GM19240 (cell line): ENCODE measurements around the gene MYL2.
"Not testable (repeated sequence)": the region's sequence is repeated elsewhere in the genome, so short reads cannot be mapped to it uniquely, and the experiment has no call there.

Experiments used
- DNase-seq: peaks from one replicate; pipeline ENCODE4 v3.0.0; 2011; ENCODE audit warnings: low spot score; ENCODE audit not compliant: insufficient read length

The MYL2 gene, protein sequence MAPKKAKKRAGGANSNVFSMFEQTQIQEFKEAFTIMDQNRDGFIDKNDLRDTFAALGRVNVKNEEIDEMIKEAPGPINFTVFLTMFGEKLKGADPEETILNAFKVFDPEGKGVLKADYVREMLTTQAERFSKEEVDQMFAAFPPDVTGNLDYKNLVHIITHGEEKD

DNA sequence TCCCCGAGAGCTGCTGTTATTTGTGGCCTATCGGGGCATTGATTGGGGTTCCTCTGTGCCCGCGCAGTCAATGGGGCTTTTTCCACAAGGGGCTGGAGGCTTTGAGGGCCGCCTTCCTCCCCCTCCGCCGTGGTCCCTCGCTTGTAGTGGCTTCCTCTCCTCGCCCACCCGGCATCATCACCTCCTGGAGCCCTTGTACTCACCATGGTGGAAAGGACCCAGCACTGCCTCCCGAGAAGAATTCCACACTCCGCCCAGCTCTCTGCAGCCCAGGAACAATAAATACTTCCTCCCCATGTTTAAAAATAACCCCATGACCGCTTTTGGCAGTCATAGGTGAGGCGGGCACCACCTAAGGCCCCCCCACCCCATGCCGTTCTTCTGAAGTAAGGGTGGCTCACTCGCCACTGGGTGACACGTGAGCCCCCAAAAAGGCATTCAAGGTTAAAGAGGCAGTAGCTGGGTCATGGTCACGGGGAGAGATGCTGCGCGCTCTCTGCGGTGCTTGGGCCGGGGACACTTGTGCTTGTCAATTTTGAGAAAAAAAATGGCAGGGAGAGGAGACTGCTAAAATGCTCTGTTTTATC lies at the start of gene MYL2:
MYL2 (minus strand) TSS at position 256 of the 587 bp plus-strand sequence; CDS start at position 206, 50 bp downstream.
- DNase-seq: no peak

DNA sequence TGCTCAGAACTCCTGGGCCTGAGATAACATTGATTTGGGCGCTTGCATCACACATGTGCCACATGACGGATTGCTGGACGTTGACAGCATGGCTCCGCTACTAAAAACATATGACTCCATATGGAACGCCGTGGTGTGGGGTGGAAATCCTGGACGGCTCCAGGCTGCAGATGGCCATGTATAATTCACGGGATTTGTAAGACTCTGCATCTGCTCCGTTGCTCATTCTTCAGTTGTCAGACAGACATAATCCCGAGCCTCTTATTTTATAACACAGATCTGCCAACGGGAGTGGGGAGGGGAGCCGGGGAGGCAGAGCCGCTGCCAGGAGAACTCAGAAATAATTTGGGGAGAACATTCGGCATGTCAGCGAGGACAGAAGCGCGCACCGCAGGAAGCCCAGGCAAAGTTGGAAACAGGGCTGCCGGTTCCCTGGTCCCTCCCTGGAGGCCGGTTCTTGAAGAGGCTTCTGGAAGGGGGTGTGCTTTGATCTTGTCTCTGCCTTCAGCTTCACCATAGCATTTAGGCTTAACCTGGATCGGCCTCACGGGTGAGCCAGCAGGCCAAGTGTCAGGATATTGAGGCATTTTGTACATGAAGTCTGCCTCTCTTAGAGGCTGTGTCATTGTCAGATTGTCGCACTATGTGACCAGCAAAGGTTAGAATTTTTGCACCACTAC lies 45.8 kb upstream of the MYL2 start:
- DNase-seq: no peak

DNA sequence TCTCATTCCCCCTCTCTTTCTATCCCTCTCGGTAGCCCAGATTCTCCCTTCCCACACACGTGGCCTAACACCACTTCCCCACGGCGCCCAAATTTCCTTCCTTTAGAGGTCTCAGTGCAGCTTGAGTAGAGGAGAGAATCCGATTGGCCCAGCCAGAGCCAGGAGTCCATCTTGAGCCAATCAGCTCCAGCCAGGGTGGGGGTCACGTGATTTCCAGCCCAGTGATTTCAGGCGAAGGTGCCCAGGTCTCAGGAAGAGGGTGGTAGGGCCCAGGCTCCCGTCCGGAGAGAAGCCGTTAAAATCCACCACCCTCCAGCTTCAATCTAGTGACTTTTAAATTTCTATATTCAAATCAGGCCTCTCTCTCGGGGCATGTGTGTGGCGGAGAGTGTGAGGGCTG lies 45.2 kb upstream of the MYL2 start:
- DNase-seq: no peak

DNA sequence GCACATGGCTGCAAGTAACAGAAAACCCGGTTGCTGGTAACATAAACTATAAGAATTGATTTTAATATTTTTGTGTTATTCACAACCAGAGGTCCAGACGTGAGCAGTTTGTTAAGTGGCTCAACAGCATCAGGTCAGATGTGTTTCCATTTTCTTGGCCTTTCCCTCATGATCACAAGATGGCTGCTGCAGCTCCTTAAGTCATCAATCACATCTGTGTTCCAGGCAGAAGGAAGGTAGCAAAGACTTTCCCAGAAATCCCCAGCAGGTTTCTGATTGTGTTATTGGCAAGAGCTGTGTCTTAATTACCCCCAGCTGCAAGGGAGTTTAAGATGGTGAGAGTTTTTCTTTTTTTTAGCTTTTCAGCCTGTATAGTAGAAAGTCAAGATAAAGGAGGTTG lies 40.4 kb upstream of the MYL2 start:
- DNase-seq: no peak

DNA sequence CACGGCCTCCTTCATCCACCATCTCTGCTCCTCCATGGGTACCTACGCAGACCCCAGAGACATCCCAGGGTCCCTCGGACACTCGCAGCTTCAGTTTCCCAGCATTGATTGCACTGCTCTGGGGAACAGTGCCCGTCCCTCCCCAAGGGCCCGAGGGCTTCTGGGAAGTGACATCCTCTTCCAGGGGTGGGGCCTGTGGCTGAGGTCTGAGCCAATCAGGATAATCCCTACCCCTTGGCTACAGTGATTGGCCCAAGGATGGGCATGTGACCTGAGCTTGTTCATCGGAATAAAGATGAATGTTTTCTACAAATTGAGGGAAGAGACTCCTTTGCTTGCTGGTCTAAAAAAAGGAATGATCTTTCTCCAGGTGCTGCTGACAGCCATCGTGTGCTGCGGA lies 37.3 kb upstream of the MYL2 start:
- DNase-seq: no peak

DNA sequence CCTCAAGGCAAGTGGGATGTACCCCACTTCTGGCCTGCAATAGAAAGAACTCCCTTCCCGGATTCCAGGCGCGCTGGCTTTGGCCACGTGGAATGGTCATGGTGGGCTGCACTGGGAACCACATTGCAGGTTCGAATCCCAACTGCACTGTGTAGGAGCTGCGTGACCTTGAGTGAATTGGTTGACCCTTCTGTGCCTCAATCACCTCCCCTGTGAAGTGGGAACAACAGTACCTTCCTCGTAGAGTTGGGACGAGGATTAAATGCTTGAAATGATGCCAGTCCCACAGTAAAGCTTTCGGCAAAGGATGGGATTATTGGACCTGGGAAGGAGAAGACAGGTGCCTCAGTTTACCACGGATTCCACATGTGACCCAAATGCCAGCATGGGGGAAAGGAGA lies 36.8 kb upstream of the MYL2 start:
- DNase-seq: no peak

DNA sequence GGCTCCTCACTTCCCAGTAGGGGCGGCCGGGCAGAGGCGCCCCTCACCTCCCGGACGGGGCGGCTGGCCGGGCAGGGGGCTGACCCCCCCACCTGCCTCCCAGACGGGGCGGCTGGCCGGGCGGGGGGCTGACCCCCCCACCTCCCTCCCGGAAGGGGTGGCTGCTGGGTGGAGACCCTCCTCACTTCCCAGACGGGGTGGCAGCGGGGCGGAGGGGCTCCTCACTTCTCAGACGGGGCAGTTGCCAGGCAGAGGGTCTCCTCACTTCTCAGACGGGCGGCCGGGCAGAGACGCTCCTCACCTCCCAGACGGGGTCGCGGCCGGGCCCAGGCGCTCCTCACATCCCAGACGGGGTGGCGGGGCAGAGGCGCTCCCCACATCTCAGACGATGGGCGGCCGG lies 30.5 kb upstream of the MYL2 start:
- not testable (repeated sequence) for DNase-seq

DNA sequence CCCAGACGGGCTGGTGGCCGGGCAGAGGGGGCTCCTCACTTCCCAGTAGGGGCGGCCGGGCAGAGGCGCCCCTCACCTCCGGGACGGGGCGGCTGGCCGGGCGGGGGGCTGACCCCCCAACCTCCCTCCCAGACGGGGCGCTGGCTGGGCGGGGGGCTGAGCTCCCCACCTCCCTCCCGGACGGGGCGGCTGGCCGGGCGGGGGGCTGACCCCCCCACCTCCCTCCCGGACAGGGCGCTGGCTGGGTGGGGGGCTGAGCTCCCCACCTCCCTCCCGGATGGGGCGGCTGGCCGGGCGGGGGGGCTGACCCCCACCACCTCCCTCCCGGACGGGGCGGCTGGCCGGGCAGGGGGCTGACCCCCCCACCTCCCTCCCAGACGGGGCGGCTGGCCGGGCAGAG lies 30.1 kb upstream of the MYL2 start:
- DNase-seq: not testable (repeated sequence)

DNA sequence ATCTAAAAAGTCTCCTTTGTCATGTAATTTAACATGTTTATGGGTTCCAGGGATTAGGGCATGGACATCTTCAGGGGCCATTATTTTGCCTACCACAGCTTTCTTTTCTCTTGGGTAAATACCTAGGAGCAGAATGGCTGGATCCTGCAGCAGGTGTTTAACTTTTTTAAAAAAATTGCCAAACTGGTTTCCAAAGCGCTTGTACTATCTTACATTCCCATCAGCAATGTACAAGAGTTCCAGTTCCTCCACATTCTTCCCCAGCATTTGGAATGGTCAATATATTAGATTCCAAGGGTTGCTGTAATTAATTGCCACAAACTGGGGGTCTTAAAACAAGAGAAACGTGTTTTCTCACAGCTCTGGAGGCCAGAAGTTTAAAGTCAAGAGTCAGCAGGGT lies 27.7 kb upstream of the MYL2 start:
- DNase-seq: no peak

DNA sequence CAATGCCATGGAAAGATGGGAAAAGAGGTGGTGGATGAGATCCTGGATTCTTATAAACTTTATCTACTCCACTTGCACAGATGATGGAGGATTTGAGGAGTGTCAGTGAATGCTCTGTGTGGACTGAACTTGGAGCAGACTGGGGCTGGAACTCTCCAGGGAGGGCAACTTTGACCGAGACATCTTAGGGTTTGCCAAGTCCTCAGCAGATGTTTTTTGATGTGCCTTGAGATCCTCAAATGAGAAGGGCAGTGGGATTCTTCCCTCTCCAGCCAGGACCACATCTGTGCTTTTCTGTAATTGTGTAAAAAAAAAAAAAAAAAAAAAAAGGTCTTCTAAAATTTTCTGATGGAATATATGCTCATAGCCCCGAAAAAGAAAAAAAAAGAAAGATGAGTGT lies 23.0 kb upstream of the MYL2 start:
- DNase-seq: no peak

DNA sequence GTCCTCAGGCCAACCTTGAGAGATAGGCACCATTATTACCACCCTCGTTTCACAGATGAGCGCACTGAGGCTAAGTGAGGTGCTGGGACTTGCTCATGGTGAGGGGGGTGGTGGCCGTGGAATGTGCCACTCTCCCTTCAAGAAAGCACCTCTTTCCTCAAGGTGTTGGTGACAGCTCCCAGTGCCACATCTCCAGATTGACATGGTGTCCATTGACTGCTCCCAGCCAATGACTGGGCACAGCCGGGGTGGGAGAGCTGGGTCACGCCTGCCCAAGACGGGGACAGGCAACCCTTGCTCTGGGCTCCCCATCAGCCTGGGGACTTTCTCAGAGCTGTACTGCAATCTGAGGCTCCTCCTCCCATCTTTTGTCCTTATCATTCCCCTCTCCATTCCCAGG lies 21.0 kb upstream of the MYL2 start:
- DNase-seq: no peak

DNA sequence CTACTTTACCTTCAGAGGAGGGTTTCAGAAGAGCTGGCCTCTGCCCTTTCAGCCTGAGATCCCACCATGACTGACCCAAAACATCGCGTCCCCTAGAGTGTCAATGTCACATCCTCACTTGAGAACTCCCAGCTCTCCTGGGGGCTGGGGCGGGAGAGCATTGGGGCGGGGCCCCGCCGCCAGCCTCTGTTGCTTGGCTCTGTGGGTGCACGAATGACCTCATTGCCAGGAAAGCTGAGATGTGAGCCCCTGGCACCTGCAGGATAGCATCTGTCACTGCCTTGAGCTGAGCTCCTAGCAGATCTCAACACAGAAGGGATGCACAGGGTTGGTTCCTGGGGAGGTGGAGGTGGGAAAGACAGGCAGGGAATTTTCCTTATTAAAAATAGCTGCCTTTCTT lies 20.6 kb upstream of the MYL2 start:
- DNase-seq: no peak

DNA sequence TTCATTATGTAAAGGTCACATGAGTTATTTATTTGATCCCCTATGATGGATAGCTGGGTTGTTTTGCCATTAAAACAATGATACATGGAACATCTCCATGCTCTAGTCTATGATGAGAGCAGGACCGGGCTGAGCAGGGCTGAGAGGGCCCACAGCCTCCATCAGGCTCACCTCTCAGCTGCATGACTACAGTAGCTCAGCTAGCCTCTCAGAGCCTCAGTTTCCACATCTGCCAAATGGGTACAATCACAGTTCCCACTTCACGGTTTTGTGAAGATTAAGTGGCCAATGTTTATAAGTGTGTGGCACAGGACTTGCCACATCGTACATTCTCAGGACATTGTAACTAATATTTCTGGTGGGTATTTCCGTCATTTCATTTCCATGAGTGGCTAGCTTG lies 19.9 kb upstream of the MYL2 start:
- no peak for DNase-seq

DNA sequence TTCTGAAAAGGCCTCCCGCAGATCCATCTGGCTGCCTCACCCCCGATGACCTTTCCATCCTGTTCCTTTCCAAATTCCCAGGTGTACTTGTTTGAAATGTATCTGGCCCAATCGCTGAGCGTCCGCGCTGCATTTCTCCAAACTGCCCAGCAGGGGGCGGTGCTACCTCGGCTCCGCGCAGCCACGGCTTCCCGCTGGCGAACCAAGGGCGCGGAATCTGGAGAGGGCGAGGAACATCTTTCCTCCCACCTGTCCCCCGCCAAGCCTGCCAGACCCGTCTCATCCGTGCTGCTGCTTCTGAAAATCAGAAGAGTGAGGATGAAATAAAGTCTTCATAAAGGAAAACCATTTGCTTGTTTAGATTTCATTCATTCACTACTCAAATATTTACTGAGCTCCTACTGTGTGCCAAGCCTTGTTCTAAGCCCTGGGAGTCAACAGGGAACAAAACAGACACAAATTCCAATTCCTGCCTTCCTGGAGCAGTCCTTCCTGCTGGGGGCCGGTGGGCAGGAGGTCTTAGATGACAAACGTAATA lies 16.8 kb upstream of the MYL2 start:
- peak; percentile 54 for DNase-seq

DNA sequence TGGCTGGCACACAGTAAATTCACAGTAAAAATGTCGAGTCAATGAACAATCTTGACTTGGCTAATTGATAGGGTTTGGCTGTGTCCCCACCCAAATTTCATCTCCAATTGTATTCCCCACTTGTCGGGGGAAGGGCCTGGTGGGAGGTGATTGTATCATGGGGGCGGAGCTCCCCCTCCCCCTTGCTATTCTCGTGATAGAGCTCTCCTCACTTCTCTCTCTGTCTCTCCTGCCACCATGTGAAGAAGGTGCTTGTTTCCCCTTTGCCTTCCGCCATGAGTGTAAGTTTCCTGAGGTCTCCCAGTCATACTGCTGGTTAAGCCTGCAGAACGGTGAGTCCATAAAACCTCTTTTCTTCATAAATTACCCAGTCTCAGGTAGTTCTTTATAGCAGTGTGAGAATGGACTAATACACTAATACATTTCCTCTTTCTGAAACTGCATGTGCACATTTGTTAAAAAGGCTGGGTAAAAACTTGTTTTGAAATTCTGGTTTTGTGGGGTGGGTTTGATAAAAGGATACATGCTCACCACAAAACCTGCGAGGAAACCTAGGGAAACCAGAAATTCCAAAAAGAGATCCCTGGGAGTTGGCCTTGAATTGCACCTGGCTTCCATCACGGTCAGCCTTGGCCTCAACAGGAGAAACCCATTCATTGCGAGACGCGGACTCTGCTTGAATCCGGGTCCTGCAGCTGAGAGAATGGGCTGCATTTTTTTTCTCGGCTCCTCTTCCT lies 16.2 kb upstream of the MYL2 start:
- DNase-seq: no peak

DNA sequence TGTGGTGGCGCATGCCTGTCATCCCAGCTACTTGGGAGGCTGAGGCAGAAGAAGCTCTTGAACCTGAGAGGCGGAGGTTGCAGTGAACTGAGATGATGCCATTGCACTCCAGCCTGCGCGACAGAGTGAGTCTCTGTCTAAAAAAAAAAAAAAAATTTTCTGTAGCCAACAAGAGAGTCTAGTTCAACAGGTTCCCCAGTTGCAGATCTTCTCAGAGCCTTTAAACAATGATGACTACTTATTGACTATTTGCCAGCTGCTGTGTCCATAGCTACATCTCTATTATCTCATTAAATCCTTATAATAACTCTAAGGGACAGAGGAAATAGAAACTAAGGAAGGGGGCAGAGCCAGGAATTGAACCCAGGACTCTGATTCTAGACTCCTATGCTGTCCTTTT lies 15.2 kb upstream of the MYL2 start:
- DNase-seq: no peak

DNA sequence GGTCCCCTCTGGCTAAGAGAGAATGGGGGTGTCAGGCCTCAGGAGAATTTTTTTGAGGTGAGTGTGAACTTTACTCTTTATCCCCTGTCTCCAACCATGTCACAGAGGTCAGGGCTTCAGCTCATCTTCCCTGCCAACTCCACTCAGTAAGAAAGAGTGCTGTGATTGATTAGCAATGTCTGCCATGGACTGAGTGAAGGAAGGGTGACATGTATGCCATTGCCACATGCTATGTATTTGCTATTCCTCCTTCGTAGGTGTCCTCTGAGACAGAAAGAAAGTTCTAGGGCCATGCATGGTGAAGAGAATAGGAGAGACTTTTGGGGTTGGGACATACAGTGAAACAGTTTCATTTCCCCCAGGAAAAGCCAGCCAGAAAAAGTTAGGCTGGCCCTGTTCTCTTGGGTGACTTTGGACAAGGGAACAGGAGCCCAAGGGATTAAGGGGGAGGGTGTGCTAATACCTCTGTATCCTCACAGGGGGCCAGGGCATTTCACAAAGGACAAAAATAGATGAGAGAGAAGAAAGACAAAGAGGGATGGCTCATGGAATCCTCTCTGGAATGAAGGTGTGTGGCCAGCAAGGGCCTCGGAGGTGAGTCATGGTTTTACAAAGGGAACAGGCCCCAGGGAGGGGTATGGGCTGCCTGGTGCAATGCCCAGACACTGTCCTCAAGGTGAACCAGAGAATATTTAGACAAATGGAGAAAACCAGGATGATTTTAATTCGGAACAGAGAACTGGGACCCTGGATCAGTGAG lies 13.9 kb upstream of the MYL2 start:
- DNase-seq: no peak

DNA sequence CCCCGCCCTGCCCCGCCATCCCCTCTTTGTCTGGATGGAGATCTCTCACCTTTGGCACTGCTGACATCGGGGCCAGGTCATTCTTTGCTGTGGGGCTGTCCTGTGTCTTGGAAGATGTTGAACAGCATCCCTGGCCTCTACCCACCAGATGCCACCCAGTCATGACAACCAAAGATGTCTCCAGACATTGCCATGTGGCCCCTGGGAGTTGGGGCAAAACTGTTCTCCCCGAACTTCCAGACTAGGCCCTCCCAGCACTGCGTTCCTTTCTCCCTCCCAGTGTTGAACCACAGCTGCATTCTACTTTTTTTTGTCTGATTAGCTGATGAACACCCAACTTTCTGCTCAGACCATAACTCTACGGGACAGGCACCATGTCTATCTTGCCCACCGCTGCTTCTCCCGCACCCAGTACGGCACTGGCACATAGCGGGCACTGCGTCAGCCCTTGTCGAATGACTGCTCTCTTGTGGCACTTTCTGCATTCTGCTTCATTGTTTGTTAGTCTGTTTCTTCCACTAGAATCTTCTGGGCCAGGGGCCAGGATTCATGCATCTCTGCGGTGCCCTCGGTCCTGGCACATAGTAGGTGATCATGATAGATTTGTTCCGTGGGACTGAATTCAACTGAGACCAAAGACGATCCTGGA lies 13.1 kb upstream of the MYL2 start:
- no peak for DNase-seq

DNA sequence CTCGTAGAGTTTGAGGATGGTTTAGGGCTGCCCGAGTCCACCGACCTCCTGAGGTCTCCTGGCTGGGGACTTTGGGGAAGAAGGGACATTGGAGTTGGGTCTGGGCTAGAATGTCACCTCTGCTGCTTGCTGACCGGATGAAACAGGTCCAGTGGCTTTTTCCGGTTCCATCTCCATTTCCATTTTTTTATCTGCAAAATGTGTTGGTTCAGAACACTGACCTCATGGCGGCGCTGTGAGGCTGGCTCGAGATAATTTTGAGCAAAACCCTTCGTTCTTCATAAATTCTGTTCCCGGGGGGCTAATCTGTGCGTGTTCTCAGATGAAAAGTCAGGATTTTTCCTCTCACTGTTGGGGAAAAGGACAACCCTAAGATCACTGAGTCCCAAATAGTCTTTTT lies 11.7 kb upstream of the MYL2 start:
- no peak for DNase-seq

DNA sequence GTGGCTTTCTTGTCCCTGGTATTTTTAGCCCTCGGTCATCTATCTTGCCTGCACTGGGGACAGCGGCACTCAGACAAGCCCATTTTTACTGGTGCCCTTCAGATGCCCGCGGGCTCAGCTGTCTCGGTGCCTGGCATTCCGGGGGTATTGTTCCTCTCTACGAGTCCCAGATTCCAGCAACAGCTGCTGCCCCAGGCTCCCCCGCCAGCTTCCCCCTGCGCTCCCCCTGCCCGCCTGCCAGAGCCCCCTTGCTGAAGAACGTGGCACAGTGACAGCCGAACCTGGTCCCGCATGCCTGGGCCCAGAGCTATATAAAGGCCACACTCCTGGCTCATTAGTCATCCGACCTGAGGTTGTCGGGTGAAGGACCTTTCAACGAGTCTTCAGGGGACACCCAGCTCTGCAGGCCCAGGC lies 10.9 kb upstream of the MYL2 start:
- no peak for DNase-seq
